ENCODE data around the gene ZMYND11. TPM values are rescaled to one million over a fixed set of nuclear protein-coding genes. Genes with fewer than 3 reads are reported as not detected.

The ZMYND11 gene
- total RNA-seq, 1 experiment from 2014 or later = 37.5 TPM

DNA sequence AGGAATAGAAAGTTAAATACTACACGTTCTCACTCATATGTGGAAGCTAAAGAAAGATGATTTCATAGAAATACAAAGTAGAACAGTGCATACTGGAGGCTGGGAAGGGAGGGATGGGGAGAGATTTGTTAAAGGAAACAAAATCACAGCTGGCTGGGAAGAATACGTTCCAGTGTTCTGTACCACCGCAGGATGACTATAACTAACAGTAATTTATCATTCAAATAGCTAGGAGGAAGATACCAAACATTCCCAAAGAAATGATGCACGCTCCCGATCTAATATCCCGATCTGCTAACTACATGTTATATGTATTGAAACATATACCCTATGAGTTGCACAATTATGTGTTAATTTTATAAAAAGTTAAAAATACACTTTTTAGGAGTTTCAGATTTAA lies 162.3 kb downstream of the ZMYND11 start:
- DNase-seq (ENCODE audit: low read depth, low spot score) (no peak), ATAC-seq (peak; percentile 30; the same call in 1 of the 2 replicates)
- CTCF ChIA-PET = no interaction called here
- Histone ChIP-seq H3K9me3 (ENCODE audit: control insufficient read depth, insufficient read depth, low read depth, low read length) (no peaks in the 10 kb centered on the region), H3K4me3 (ENCODE audit: low read depth in 2 of 2, low read length in 2 of 2) (no peak overlapping the region), H3K27ac (ENCODE audit: low read length) (no peak overlapping the region), H3K27me3 (ENCODE audit: control insufficient read depth, insufficient read depth, low read length) (no peaks in the 10 kb centered on the region), H3K4me1 (ENCODE audit: control insufficient read depth, insufficient read depth, low read length) (no peaks in the 10 kb centered on the region), H3K36me3 (ENCODE audit: control insufficient read depth, insufficient read depth, low read length) (no peaks in the 10 kb centered on the region)
- TF ChIP-seq, protein P1, sequence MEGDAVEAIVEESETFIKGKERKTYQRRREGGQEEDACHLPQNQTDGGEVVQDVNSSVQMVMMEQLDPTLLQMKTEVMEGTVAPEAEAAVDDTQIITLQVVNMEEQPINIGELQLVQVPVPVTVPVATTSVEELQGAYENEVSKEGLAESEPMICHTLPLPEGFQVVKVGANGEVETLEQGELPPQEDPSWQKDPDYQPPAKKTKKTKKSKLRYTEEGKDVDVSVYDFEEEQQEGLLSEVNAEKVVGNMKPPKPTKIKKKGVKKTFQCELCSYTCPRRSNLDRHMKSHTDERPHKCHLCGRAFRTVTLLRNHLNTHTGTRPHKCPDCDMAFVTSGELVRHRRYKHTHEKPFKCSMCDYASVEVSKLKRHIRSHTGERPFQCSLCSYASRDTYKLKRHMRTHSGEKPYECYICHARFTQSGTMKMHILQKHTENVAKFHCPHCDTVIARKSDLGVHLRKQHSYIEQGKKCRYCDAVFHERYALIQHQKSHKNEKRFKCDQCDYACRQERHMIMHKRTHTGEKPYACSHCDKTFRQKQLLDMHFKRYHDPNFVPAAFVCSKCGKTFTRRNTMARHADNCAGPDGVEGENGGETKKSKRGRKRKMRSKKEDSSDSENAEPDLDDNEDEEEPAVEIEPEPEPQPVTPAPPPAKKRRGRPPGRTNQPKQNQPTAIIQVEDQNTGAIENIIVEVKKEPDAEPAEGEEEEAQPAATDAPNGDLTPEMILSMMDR (IDR thresholded peaks at IDR 0.05) = no peak
- TF ChIP-seq POLR2AphosphoS5 (IDR thresholded peaks at IDR 0.05; ENCODE audit: low read depth, low read length) (no peak), TCF7L2 (IDR thresholded peaks at IDR 0.05; ENCODE audit: low read depth, low read length) (no peak), SIN3A (IDR thresholded peaks at IDR 0.05; ENCODE audit: borderline replicate concordance, insufficient read depth, low read depth, low read length) (no peak)
- TF ChIP-seq, protein P2, sequence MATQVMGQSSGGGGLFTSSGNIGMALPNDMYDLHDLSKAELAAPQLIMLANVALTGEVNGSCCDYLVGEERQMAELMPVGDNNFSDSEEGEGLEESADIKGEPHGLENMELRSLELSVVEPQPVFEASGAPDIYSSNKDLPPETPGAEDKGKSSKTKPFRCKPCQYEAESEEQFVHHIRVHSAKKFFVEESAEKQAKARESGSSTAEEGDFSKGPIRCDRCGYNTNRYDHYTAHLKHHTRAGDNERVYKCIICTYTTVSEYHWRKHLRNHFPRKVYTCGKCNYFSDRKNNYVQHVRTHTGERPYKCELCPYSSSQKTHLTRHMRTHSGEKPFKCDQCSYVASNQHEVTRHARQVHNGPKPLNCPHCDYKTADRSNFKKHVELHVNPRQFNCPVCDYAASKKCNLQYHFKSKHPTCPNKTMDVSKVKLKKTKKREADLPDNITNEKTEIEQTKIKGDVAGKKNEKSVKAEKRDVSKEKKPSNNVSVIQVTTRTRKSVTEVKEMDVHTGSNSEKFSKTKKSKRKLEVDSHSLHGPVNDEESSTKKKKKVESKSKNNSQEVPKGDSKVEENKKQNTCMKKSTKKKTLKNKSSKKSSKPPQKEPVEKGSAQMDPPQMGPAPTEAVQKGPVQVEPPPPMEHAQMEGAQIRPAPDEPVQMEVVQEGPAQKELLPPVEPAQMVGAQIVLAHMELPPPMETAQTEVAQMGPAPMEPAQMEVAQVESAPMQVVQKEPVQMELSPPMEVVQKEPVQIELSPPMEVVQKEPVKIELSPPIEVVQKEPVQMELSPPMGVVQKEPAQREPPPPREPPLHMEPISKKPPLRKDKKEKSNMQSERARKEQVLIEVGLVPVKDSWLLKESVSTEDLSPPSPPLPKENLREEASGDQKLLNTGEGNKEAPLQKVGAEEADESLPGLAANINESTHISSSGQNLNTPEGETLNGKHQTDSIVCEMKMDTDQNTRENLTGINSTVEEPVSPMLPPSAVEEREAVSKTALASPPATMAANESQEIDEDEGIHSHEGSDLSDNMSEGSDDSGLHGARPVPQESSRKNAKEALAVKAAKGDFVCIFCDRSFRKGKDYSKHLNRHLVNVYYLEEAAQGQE (IDR thresholded peaks at IDR 0.05; ENCODE audit: insufficient read depth in 1 of 2, low read depth in 2 of 2, low read length in 1 of 2) = no peak
- intact Hi-C loops (cut with micrococcal nuclease; ENCODE audit: unreplicated experiment) (no loop called here), in situ Hi-C loops (cut with HindIII; ENCODE audit: low pct_unique_long_range_greater_than_20kb, low sequenced_read_pairs) (no loop called here)
- POLR2A ChIA-PET = no interaction called here
- no TSS peak for BruUV-seq (replicated peaks)

DNA sequence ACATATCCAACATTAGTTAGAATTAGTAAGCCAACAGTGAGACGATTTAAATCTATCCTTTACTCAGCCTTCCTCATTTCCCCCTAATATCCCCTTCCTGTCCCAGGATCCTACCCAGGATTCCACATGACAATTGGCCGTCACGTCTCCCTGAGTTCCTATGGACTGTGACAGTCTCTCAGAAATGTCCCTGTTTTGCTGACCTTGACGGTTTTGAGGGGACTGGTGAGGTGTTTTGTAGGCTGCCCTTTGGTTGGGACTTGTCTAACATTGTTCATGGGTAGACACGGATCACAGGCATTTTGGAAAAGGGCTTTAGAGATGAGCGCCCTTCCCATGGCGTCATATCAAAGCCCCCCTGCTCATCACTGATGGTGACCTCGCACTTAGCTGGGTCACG lies 162.8 kb downstream of the ZMYND11 start:
- no peaks in the 10 kb centered on the region for H3K9me3 ChIP-seq (ENCODE audit: control insufficient read depth, insufficient read depth, low read depth, low read length)
- DNase-seq (ENCODE audit: low read depth, low spot score) = no peak
- TF ChIP-seq POLR2AphosphoS5 (IDR thresholded peaks at IDR 0.05; ENCODE audit: low read depth, low read length) = no peak
- TF ChIP-seq, protein P1 (IDR thresholded peaks at IDR 0.05) = no peak
- TF ChIP-seq, protein P2 (IDR thresholded peaks at IDR 0.05; ENCODE audit: insufficient read depth in 1 of 2, low read depth in 2 of 2, low read length in 1 of 2) = no peak
- no peak for TF ChIP-seq SIN3A (IDR thresholded peaks at IDR 0.05; ENCODE audit: borderline replicate concordance, insufficient read depth, low read depth, low read length)
- no peak for TF ChIP-seq TCF7L2 (IDR thresholded peaks at IDR 0.05; ENCODE audit: low read depth, low read length)
- ChIA-PET POLR2A (no interaction called here), CTCF (no interaction called here)
- no TSS peak for BruUV-seq (replicated peaks)
- no peak overlapping the region for H3K4me3 ChIP-seq (ENCODE audit: low read depth in 2 of 2, low read length in 2 of 2)
- H3K4me1 ChIP-seq (ENCODE audit: control insufficient read depth, insufficient read depth, low read length) = no peaks in the 10 kb centered on the region
- no peak overlapping the region for H3K27ac ChIP-seq (ENCODE audit: low read length)
- no peak for ATAC-seq
- in situ Hi-C loops (cut with HindIII; ENCODE audit: low pct_unique_long_range_greater_than_20kb, low sequenced_read_pairs) = no loop called here
- intact Hi-C loops (cut with micrococcal nuclease; ENCODE audit: unreplicated experiment) = no loop called here
- no peaks in the 10 kb centered on the region for H3K27me3 ChIP-seq (ENCODE audit: control insufficient read depth, insufficient read depth, low read length)
- H3K36me3 ChIP-seq (ENCODE audit: control insufficient read depth, insufficient read depth, low read length) = no peaks in the 10 kb centered on the region

All from Panc1 (cell line).